SK-N-SH (cell line): ENCODE data around the gene APBB2. TPM values are rescaled to one million over a fixed set of nuclear protein-coding genes. Genes with fewer than 3 reads are reported as not detected.

Experiments used
- CTCF ChIA-PET: fragments of 300-600, 350-600 bp; formaldehyde crosslinking; extraction: SDS; loops from one replicate; lab custom pipeline; 2021; lab: Yijun Ruan, JAX
- POLR2A ChIA-PET: fragments of 350-600 bp; sonication (Branson Sonifier 250); formaldehyde crosslinking; extraction: SDS; loops from one replicate; lab custom pipeline; 2020; ENCODE audit warnings: antibody characterized with exemption, inconsistent platforms; lab: Yijun Ruan, JAX
- DNase-seq: peaks from one replicate; pipeline ENCODE4 v3.0.0; 2012
- H2AFZ ChIP-seq: fragments of 200-600 bp; sonication (generic); 2 replicates; pipeline ENCODE4 v1.8.1; 2016; ENCODE audit warnings: antibody characterized with exemption, mild to moderate bottlenecking, low read depth
- H3F3A ChIP-seq: fragments of 200-600 bp; sonication (generic); replicated peaks from 2 replicates; pipeline ENCODE3; 2016; ENCODE audit warnings: antibody characterized with exemption, mild to moderate bottlenecking; ENCODE audit not compliant: insufficient read depth
- H3K27ac ChIP-seq, 2 experiments: fragments of 200-500 bp in 1 of 2; fragments of 200-600 bp in 1 of 2; sonication (Bioruptor generic) in 1 of 2; sonication (generic), shearing (Covaris generic) in 1 of 2; 2 replicates each; pipeline versions ENCODE4 v1.5.1 to v1.6.1; 2014 to 2016; ENCODE audit warnings: low read depth in 2 of 2, inconsistent platforms in 1 of 2, low read length in 1 of 2, mild to moderate bottlenecking in 1 of 2, mixed read lengths in 1 of 2
- H3K27me3 ChIP-seq: fragments of 200-600 bp; sonication (generic), shearing (Covaris generic); 2 replicates; pipeline ENCODE4 v1.6.1; 2016; ENCODE audit warnings: mixed run types; ENCODE audit not compliant: insufficient read depth
- H3K36me3 ChIP-seq, 2 experiments: fragments of 200-500 bp in 1 of 2; fragments of 200-600 bp in 1 of 2; sonication (Bioruptor generic) in 1 of 2; sonication (generic) in 1 of 2; replicated peaks in 1 of 2; 2 replicates each; pipeline versions ENCODE3 to v1.5.1; 2014 to 2016; ENCODE audit warnings: low read length in 1 of 2, mild to moderate bottlenecking in 1 of 2; ENCODE audit not compliant: insufficient read depth in 2 of 2, control insufficient read depth in 1 of 2
- H3K4me1 ChIP-seq, 2 experiments: fragments of 200-500 bp in 1 of 2; fragments of 200-600 bp in 1 of 2; sonication (Bioruptor generic) in 1 of 2; sonication (generic), shearing (Covaris generic) in 1 of 2; 2 replicates each; pipeline versions ENCODE4 v1.5.1 to v1.6.1; 2014 to 2016; ENCODE audit warnings: low read depth in 1 of 2, low read length in 1 of 2, mixed run types in 1 of 2; ENCODE audit not compliant: insufficient read depth in 2 of 2, control insufficient read depth in 1 of 2
- H3K4me2 ChIP-seq: fragments of 200-600 bp; sonication (generic), shearing (Covaris generic); 2 replicates; pipeline ENCODE4 v1.6.1; 2017; ENCODE audit warnings: mixed run types
- H3K4me3 ChIP-seq, 2 experiments: fragments of 200-500 bp in 1 of 2; fragments of 200-600 bp in 1 of 2; sonication (Bioruptor generic) in 1 of 2; sonication (generic), shearing (Covaris generic) in 1 of 2; 2 replicates each; pipeline versions ENCODE4 v1.5.1 to v1.8.1; 2014 to 2016; ENCODE audit warnings: low read depth in 2 of 2, inconsistent platforms in 1 of 2, low read length in 1 of 2, mild to moderate bottlenecking in 1 of 2, mixed read lengths in 1 of 2, moderate library complexity in 1 of 2
- H3K79me2 ChIP-seq: fragments of 200-600 bp; sonication (generic); 2 replicates; pipeline ENCODE4 v1.8.1; 2017; ENCODE audit warnings: mild to moderate bottlenecking; ENCODE audit not compliant: insufficient read depth
- H3K9ac ChIP-seq: fragments of 200-600 bp; sonication (generic); 2 replicates; pipeline ENCODE4 v1.6.1; 2017; ENCODE audit warnings: mixed run types
- H3K9me2 ChIP-seq: fragments of 200-600 bp; sonication (generic); 2 replicates; pipeline ENCODE4 v1.6.1; 2017; ENCODE audit warnings: mixed run types
- H3K9me3 ChIP-seq: fragments of 200-600 bp; sonication (generic); 2 replicates; pipeline ENCODE4 v1.6.1; 2017; ENCODE audit warnings: mixed run types, mild to moderate bottlenecking, moderate library complexity
- H4K20me1 ChIP-seq: fragments of 200-600 bp; sonication (generic); 2 replicates; pipeline ENCODE4 v1.6.1; 2017; ENCODE audit warnings: mild to moderate bottlenecking, mixed run types; ENCODE audit not compliant: insufficient read depth
- CTCF ChIP-seq: fragments of 200-600 bp; sonication (generic); IDR thresholded peaks from 2 replicates; pipeline ENCODE4 v1.6.1; 2017; ENCODE audit warnings: antibody characterized with exemption, mild to moderate bottlenecking, moderate library complexity
- EP300 ChIP-seq, 2 experiments: IDR thresholded peaks; 2 replicates each; pipeline versions ENCODE4 v1.4.0 to v1.6.1; 2012; ENCODE audit warnings: borderline replicate concordance in 1 of 2, low read depth in 1 of 2, low read length in 1 of 2
- EZH2phosphoT487 ChIP-seq: fragments of 200-600 bp; sonication (generic); IDR thresholded peaks from 2 replicates; pipeline ENCODE4 v1.6.1; 2017; ENCODE audit warnings: low read depth, mixed run types, mild to moderate bottlenecking, antibody characterized with exemption, moderate library complexity, borderline replicate concordance
- FOSL2 ChIP-seq: IDR thresholded peaks from 2 replicates; pipeline ENCODE4 v1.4.0; 2012; ENCODE audit warnings: low read depth, mild to moderate bottlenecking, moderate library complexity, borderline replicate concordance
- FOXJ3 ChIP-seq: sonication (generic); formaldehyde crosslinking; IDR thresholded peaks from 2 replicates; pipeline ENCODE4 v1.5.1; 2020; ENCODE audit warnings: mild to moderate bottlenecking, missing genetic modification reagents
- GABPA ChIP-seq: IDR thresholded peaks from 2 replicates; pipeline ENCODE4 v1.4.0; 2012; ENCODE audit warnings: low read depth, mild to moderate bottlenecking
- GATA2 ChIP-seq: sonication (generic); formaldehyde crosslinking; IDR thresholded peaks from 2 replicates; pipeline ENCODE4 v1.5.0; 2020; ENCODE audit warnings: mild to moderate bottlenecking, missing genetic modification reagents
- JUND ChIP-seq: IDR thresholded peaks from 2 replicates; pipeline ENCODE4 v1.4.0; 2012
- MEF2A ChIP-seq: IDR thresholded peaks from 2 replicates; pipeline ENCODE4 v1.4.0; 2012; ENCODE audit warnings: low read depth, borderline replicate concordance
- NFIC ChIP-seq: IDR thresholded peaks from 2 replicates; pipeline ENCODE4 v1.4.0; 2012; ENCODE audit warnings: borderline replicate concordance
- PBX3 ChIP-seq: IDR thresholded peaks from 2 replicates; pipeline ENCODE4; 2012
- POLR2AphosphoS5 ChIP-seq: IDR thresholded peaks from 2 replicates; pipeline ENCODE4 v1.6.1; 2012; ENCODE audit warnings: low read depth, low read length
- RAD21 ChIP-seq: IDR thresholded peaks from 2 replicates; pipeline ENCODE4 v1.6.1; 2012; ENCODE audit warnings: mild to moderate bottlenecking, low read length
- RFX5 ChIP-seq: IDR thresholded peaks from 2 replicates; pipeline ENCODE4 v1.6.1; 2012; ENCODE audit warnings: mild to moderate bottlenecking, improper control_type of control experiment, low read length
- RXRA ChIP-seq: IDR thresholded peaks from 2 replicates; pipeline ENCODE4 v1.4.0; 2012; ENCODE audit warnings: low read depth, mild to moderate bottlenecking, borderline replicate concordance
- TAF1 ChIP-seq: IDR thresholded peaks from 2 replicates; pipeline ENCODE4 v1.6.1; 2012; ENCODE audit warnings: low read depth, mild to moderate bottlenecking, low read length, moderate library complexity, borderline replicate concordance
- TCF12 ChIP-seq: IDR thresholded peaks from 2 replicates; pipeline ENCODE4 v1.4.0; 2012
- TEAD4 ChIP-seq: IDR thresholded peaks from 2 replicates; pipeline ENCODE4 v1.4.0; 2012; ENCODE audit warnings: mild to moderate bottlenecking, borderline replicate concordance; ENCODE audit not compliant: insufficient read depth
- YY1 ChIP-seq: IDR thresholded peaks from 2 replicates; pipeline ENCODE4 v1.4.0; 2012; ENCODE audit warnings: low read depth, mild to moderate bottlenecking
- ZBTB33 ChIP-seq: IDR thresholded peaks from 2 replicates; pipeline ENCODE4 v1.4.0; 2012; ENCODE audit warnings: low read depth, borderline replicate concordance
- polyA plus RNA-seq, 3 experiments: library from polyadenylated mRNA; depleted of rRNA; stranded (reverse); fragments of >200 nt; gene quantifications; 2 replicates each; pipeline ENCODE4 v1.2.3, GENCODE V29; 2012
- TF ChIP-seq, protein P1 (sequence below): IDR thresholded peaks from 2 replicates; pipeline ENCODE4 v1.6.1; 2012; ENCODE audit warnings: mild to moderate bottlenecking, low read depth, low read length, moderate library complexity

The APBB2 gene
- polyA plus RNA-seq, 1 of the 3 experiments (the other 2 are of a cell fraction), result 49.8 TPM

DNA sequence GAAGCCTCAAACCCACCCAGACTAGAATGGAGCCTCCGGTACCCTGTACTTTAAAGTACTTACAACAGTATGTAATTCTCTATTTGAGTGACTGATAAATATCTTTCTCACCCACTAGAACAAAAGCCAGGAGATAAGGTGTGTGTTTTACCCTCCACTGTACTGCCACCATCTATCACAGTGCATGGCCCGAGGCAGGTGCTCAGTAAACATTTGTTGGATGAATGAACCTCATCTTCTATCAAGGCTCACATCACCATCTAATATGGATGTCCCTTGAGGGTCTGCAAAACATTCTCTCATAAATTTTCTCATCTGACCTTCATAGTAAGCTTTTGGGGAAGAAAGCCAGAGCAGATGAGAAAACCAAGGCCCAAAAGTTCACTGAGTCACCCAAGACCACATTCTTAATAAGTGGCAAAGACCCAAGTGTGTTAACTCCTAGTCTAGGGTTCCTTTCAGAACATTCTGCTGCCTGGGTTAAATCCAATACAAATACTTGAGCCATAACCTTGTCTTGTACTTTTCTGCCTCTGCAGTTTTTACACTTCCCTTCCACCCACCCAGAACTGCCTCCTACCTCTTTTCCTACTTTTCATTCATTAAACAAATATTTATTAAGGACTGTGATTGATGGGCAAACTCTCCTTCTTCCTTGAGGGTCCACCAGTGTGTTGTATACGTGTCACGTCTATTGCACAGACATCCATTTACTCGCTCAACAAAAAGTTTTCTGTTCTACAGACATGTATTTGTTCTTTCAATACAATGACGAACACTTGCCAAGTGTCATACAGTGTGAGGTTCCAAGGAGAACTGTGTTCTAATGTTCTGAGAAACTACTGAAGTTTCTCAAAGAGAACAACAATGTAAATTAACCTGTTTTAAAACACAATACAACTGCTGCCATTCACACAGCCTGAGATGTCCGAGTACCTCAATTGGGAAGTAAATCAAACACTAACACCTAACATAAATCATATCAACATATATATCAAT is 35.7 kb downstream of the APBB2 start (continued):
- TF ChIP-seq, protein P1, sequence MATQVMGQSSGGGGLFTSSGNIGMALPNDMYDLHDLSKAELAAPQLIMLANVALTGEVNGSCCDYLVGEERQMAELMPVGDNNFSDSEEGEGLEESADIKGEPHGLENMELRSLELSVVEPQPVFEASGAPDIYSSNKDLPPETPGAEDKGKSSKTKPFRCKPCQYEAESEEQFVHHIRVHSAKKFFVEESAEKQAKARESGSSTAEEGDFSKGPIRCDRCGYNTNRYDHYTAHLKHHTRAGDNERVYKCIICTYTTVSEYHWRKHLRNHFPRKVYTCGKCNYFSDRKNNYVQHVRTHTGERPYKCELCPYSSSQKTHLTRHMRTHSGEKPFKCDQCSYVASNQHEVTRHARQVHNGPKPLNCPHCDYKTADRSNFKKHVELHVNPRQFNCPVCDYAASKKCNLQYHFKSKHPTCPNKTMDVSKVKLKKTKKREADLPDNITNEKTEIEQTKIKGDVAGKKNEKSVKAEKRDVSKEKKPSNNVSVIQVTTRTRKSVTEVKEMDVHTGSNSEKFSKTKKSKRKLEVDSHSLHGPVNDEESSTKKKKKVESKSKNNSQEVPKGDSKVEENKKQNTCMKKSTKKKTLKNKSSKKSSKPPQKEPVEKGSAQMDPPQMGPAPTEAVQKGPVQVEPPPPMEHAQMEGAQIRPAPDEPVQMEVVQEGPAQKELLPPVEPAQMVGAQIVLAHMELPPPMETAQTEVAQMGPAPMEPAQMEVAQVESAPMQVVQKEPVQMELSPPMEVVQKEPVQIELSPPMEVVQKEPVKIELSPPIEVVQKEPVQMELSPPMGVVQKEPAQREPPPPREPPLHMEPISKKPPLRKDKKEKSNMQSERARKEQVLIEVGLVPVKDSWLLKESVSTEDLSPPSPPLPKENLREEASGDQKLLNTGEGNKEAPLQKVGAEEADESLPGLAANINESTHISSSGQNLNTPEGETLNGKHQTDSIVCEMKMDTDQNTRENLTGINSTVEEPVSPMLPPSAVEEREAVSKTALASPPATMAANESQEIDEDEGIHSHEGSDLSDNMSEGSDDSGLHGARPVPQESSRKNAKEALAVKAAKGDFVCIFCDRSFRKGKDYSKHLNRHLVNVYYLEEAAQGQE, result no peak
- TF ChIP-seq RXRA, result peak; percentile 87
- TF ChIP-seq GABPA, result no peak

GRCh38 chr4:41177016-41177415 is 37.3 kb downstream of the APBB2 start:
- Histone ChIP-seq H3K9me2 (no peaks in the 10 kb centered on the region), H2AFZ (no peak overlapping the region), H3K36me3 (no peaks in the 10 kb centered on the region), H3K79me2 (peaks cover 92% of the 10 kb centered on the region), H3K9me3 (no peaks in the 10 kb centered on the region), H3K4me1 (peaks cover 19 to 21% of the 10 kb centered on the region in 2 experiments), H3K4me2 (peak overlapping the region; percentile 45; the same call in 1 of the 2 replicates), H4K20me1 (no peaks in the 10 kb centered on the region), H3K4me3 (peak overlapping the region in 1 of 2 experiments; percentile 26; a peak in 2 of 4 replicates), H3K27ac (peak overlapping the region; percentile 87 to 90), H3K27me3 (no peaks in the 10 kb centered on the region), H3F3A (peaks cover 50% of the 10 kb centered on the region), H3K9ac (peak overlapping the region; percentile 59)
- CTCF ChIA-PET, result interaction anchor here (1.2 to 1.3 kb wide), 3 partner anchors 10 to 200 kb away, joined by 3 to 6 read pairs (median 3); no protein-coding TSS in a partner anchor
- DNase-seq, result no peak
- POLR2A ChIA-PET, result interaction anchor here (0.6 kb wide), 1 partner anchor 37 kb away, joined by 3 read pairs; the partner anchor contains the start of gene APBB2
- TF ChIP-seq ZBTB33 (peak; percentile 32; the same call in 1 of the 2 replicates), YY1 (peak; percentile 42; the same call in 1 of the 2 replicates), EZH2phosphoT487 (no peak), JUND (peak; percentile 90), TEAD4 (peak; percentile 74), EP300 (IDR thresholded peaks at IDR 0.05; ENCODE audit: borderline replicate concordance in 1 of 2, low read depth in 1 of 2, low read length in 1 of 2) (peak in 1 of 2 experiments; percentile 81; a peak in 2 of 4 replicates), FOXJ3 (CRISPR knock-in tag) (no peak), CTCF (peak; percentile 42), PBX3 (peak; percentile 90), RXRA (peak; percentile 77; the same call in 1 of the 2 replicates), NFIC (peak; percentile 69), POLR2AphosphoS5 (peak; percentile 37; the same call in 1 of the 2 replicates), RFX5 (no peak), GATA2 (0 out of 2 replicates have a peak, but pooled peaks have one; percentile 23), MEF2A (no peak), RAD21 (peak; percentile 30; the same call in 1 of the 2 replicates), FOSL2 (peak; percentile 88; the same call in 1 of the 2 replicates), TCF12 (peak; percentile 90), TAF1 (no peak)
